NCI-H187 treated with DMSO at 0.1 percent for 48 hours (cell line): Measurements from ENCODE around the gene LINGO1.

Source experiments
- DNase-seq: peaks from one replicate; lab custom pipeline; 2025; lab: John Stamatoyannopoulos, UW

Gene LINGO1

GRCh38 chr15:77614251-77614806 lies 18.4 kb downstream of the LINGO1 start:
- no peak for DNase-seq

GRCh38 chr15:77613814-77614213 lies 18.9 kb downstream of the LINGO1 start:
- no peak for DNase-seq

GRCh38 chr15:77612958-77613601 lies 19.6 kb downstream of the LINGO1 start:
- DNase-seq = no peak

GRCh38 chr15:77611767-77612166 lies 20.9 kb downstream of the LINGO1 start:
- no peak for DNase-seq

GRCh38 chr15:77610731-77611130 lies 22.0 kb downstream of the LINGO1 start:
- DNase-seq = no peak

- DNase-seq = no peak
Observed at GRCh38 chr15:77609558-77609957, 23.2 kb downstream of the LINGO1 start.

GRCh38 chr15:77608774-77609173 lies 23.9 kb downstream of the LINGO1 start:
- DNase-seq = no peak

- no peak for DNase-seq
Observed at GRCh38 chr15:77607894-77608261, 24.8 kb downstream of the LINGO1 start.

GRCh38 chr15:77607111-77607893 lies 25.4 kb downstream of the LINGO1 start:
- DNase-seq = no peak

GRCh38 chr15:77606142-77607034 lies 26.3 kb downstream of the LINGO1 start:
- DNase-seq = no peak

- DNase-seq = no peak
Observed at GRCh38 chr15:77605547-77605946, 27.2 kb downstream of the LINGO1 start.

GRCh38 chr15:77604973-77605372 lies 27.7 kb downstream of the LINGO1 start:
- no peak for DNase-seq

- no peak for DNase-seq
Observed at GRCh38 chr15:77603611-77604336, 28.9 kb downstream of the LINGO1 start.

GRCh38 chr15:77602800-77603199 lies 29.9 kb downstream of the LINGO1 start:
- no peak for DNase-seq

GRCh38 chr15:77599899-77600298 lies 32.8 kb downstream of the LINGO1 start:
- DNase-seq = no peak

- no peak for DNase-seq
Observed at GRCh38 chr15:77599357-77599756, 33.4 kb downstream of the LINGO1 start.

- DNase-seq = no peak
Observed at GRCh38 chr15:77598644-77599043, 34.1 kb downstream of the LINGO1 start.

- DNase-seq = no peak
Observed at GRCh38 chr15:77597804-77598453, 34.8 kb downstream of the LINGO1 start.

GRCh38 chr15:77596821-77597803 lies 35.6 kb downstream of the LINGO1 start:
- DNase-seq = no peak

- DNase-seq = no peak
Observed at GRCh38 chr15:77595231-77595630, 37.5 kb downstream of the LINGO1 start.
